GM18909 (cell line): ENCODE measurements around the gene PCIF1.

Source experiments
- ATAC-seq: cut with Tn5 transposase; IDR thresholded peaks from one replicate; pipeline ENCODE4 v1.9.1; 2021; ENCODE audit warnings: mild to moderate bottlenecking; ENCODE audit not compliant: unreplicated experiment, poor library complexity

The PCIF1 gene

GRCh38 chr20:45962031-45962755 lies 27.7 kb downstream of the PCIF1 start:
- ATAC-seq = no peak

GRCh38 chr20:45963059-45964005 lies 28.8 kb downstream of the PCIF1 start:
- no peak for ATAC-seq

- ATAC-seq = no peak
Measured at GRCh38 chr20:45964006-45964400, 29.5 kb downstream of the PCIF1 start.

GRCh38 chr20:45965169-45966002 lies 30.9 kb downstream of the PCIF1 start:
- no peak for ATAC-seq

GRCh38 chr20:45967551-45968080 lies 33.1 kb downstream of the PCIF1 start:
- ATAC-seq = no peak

GRCh38 chr20:45968081-45968671 lies 33.7 kb downstream of the PCIF1 start:
- ATAC-seq = no peak

- no peak for ATAC-seq
Measured at GRCh38 chr20:45968801-45969711, 34.6 kb downstream of the PCIF1 start.

GRCh38 chr20:45969712-45970634 lies 35.5 kb downstream of the PCIF1 start:
- no peak for ATAC-seq

GRCh38 chr20:45970646-45971424 lies 36.4 kb downstream of the PCIF1 start:
- no peak for ATAC-seq

GRCh38 chr20:45971425-45971674 lies 36.9 kb downstream of the PCIF1 start:
- ATAC-seq = no peak

- peak; percentile 79 for ATAC-seq
Measured at GRCh38 chr20:45971675-45972499, 37.4 kb downstream of the PCIF1 start, which contains the start of gene ZNF335. TSS of gene ZNF335 (minus strand) at chr20:45972203. CDS start at chr20:45971410, 793 bp downstream.

GRCh38 chr20:45972500-45973183 lies 38.2 kb downstream of the PCIF1 start:
- no peak for ATAC-seq

- no peak for ATAC-seq
Measured at GRCh38 chr20:45974896-45975565, 40.5 kb downstream of the PCIF1 start.

GRCh38 chr20:45975686-45976085 lies 41.2 kb downstream of the PCIF1 start:
- no peak for ATAC-seq

GRCh38 chr20:45976086-45976485 lies 41.6 kb downstream of the PCIF1 start:
- ATAC-seq = no peak
